ENCODE measurements around the gene PPM1E. TPM values are rescaled to one million over a fixed set of nuclear protein-coding genes. Genes with fewer than 3 reads are reported as not detected.
"Not testable (repeated sequence)": the region's sequence is repeated elsewhere in the genome, so short reads cannot be mapped to it uniquely, and the experiment has no call there.

Gene PPM1E
- total RNA-seq, 3 donors from 2014 or later = under 0.01 to 0.44 (median 0.16) TPM

- H3K36me3 ChIP-seq = no peaks in the 10 kb centered on the region
- no peak for DNase-seq (ENCODE audit: low spot score in 2 of 2)
- H3K9me3 ChIP-seq = no peaks in the 10 kb centered on the region
- intact Hi-C loops (cut with DNase I; ENCODE audit: low total_unique reads) = no loop called here
- H3K4me3 ChIP-seq = no peak overlapping the region
- no peak overlapping the region for H3K27ac ChIP-seq
- H3K4me1 ChIP-seq = no peaks in the 10 kb centered on the region
- TF ChIP-seq POLR2AphosphoS5 (IDR thresholded peaks at IDR 0.05) = no peak
- TF ChIP-seq POLR2A (IDR thresholded peaks at IDR 0.05) = no peak
- no peak for TF ChIP-seq CTCF (IDR thresholded peaks at IDR 0.05)
- peaks cover 0 to 4% of the 10 kb centered on the region in 2 donors for H3K27me3 ChIP-seq
These were observed 8.7 kb downstream of the PPM1E start for GRCh38 chr17:58764373-58764772.

- DNase-seq (ENCODE audit: low spot score in 2 of 2); H3K27ac ChIP-seq; H3K4me3 ChIP-seq; H3K27me3 ChIP-seq; intact Hi-C loops (cut with DNase I; ENCODE audit: low total_unique reads); H3K4me1 ChIP-seq; H3K9me3 ChIP-seq; H3K36me3 ChIP-seq: not testable (repeated sequence)
These were observed 22.8 kb downstream of the PPM1E start for GRCh38 chr17:58778482-58778881.

- Histone ChIP-seq H3K27me3 (no peaks in the 10 kb centered on the region), H3K4me3 (no peak overlapping the region), H3K4me1 (no peaks in the 10 kb centered on the region), H3K27ac (no peak overlapping the region), H3K36me3 (no peaks in the 10 kb centered on the region), H3K9me3 (no peaks in the 10 kb centered on the region)
- intact Hi-C loops (cut with DNase I; ENCODE audit: low total_unique reads) = no loop called here
- DNase-seq (ENCODE audit: low spot score in 2 of 2) = no peak
- TF ChIP-seq POLR2A (IDR thresholded peaks at IDR 0.05) (no peak), CTCF (IDR thresholded peaks at IDR 0.05) (no peak), POLR2AphosphoS5 (IDR thresholded peaks at IDR 0.05) (no peak)
These were observed 23.8 kb downstream of the PPM1E start for GRCh38 chr17:58779446-58779845.

- intact Hi-C loops (cut with DNase I; ENCODE audit: low total_unique reads) = no loop called here
These were observed 27.7 kb downstream of the PPM1E start for GRCh38 chr17:58783380-58783779.

GRCh38 chr17:58785097-58785496, 29.4 kb downstream of the PPM1E start:
- no peak overlapping the region for H3K4me3 ChIP-seq
- TF ChIP-seq POLR2AphosphoS5 (IDR thresholded peaks at IDR 0.05) (no peak), POLR2A (IDR thresholded peaks at IDR 0.05) (no peak), CTCF (IDR thresholded peaks at IDR 0.05) (no peak)
- H3K27me3 ChIP-seq = no peaks in the 10 kb centered on the region
- H3K9me3 ChIP-seq = no peaks in the 10 kb centered on the region
- H3K27ac ChIP-seq = no peak overlapping the region
- DNase-seq (ENCODE audit: low spot score in 2 of 2) = no peak
- intact Hi-C loops (cut with DNase I; ENCODE audit: low total_unique reads) = no loop called here
- no peaks in the 10 kb centered on the region for H3K4me1 ChIP-seq
- H3K36me3 ChIP-seq = no peaks in the 10 kb centered on the region

More at GRCh38 chr17:58783380-58783779, 27.7 kb downstream of the PPM1E start:
- Histone ChIP-seq H3K36me3 (no peaks in the 10 kb centered on the region), H3K27ac (no peak overlapping the region), H3K4me3 (no peak overlapping the region), H3K27me3 (no peaks in the 10 kb centered on the region), H3K9me3 (no peaks in the 10 kb centered on the region), H3K4me1 (no peaks in the 10 kb centered on the region)
- no peak for DNase-seq (ENCODE audit: low spot score in 2 of 2)
- TF ChIP-seq POLR2AphosphoS5 (IDR thresholded peaks at IDR 0.05) (no peak), POLR2A (IDR thresholded peaks at IDR 0.05) (no peak), CTCF (IDR thresholded peaks at IDR 0.05) (no peak)

Data from breast epithelium (tissue), 4 donors.